Activated T-helper 9 cell treated with anti-CD3 and anti-CD28 coated beads, Interleukin-2, amount 50 U/mL, for 16 hours (primary cell): ENCODE measurements around the gene FCHSD1.

Experiments used
- DNase-seq: peaks from one replicate; pipeline ENCODE4 v3.0.0-alpha.2; 2020; ENCODE audit warnings: low read depth

Gene FCHSD1

GRCh38 chr5:141672841-141673813 lies 21.9 kb upstream of the FCHSD1 start:
- DNase-seq = no peak

- no peak for DNase-seq
Observed at GRCh38 chr5:141672071-141672840, 21.0 kb upstream of the FCHSD1 start.

GRCh38 chr5:141669520-141669919 lies 18.3 kb upstream of the FCHSD1 start:
- no peak for DNase-seq

- no peak for DNase-seq
Observed at GRCh38 chr5:141668601-141669265, 17.5 kb upstream of the FCHSD1 start.

GRCh38 chr5:141665995-141666940 lies 15.1 kb upstream of the FCHSD1 start:
- no peak for DNase-seq

GRCh38 chr5:141664733-141665461 lies 13.7 kb upstream of the FCHSD1 start:
- peak; percentile 56 for DNase-seq

- DNase-seq = no peak
Observed at GRCh38 chr5:141663506-141663905, 12.3 kb upstream of the FCHSD1 start.

GRCh38 chr5:141662028-141662427 lies 10.8 kb upstream of the FCHSD1 start:
- no peak for DNase-seq

GRCh38 chr5:141657937-141658545 lies 6.8 kb upstream of the FCHSD1 start:
- no peak for DNase-seq

- no peak for DNase-seq
Observed at GRCh38 chr5:141657404-141657803, 6.2 kb upstream of the FCHSD1 start.

- no peak for DNase-seq
Observed at GRCh38 chr5:141656396-141656795, 5.2 kb upstream of the FCHSD1 start.

- DNase-seq = no peak
Observed at GRCh38 chr5:141655020-141655419, 3.8 kb upstream of the FCHSD1 start.

- DNase-seq = no peak
Observed at GRCh38 chr5:141654298-141654697, 3.1 kb upstream of the FCHSD1 start.

GRCh38 chr5:141651728-141652105 lies 499 bp upstream of the FCHSD1 start:
- no peak for DNase-seq

- DNase-seq = no peak
Observed at GRCh38 chr5:141649972-141650371, 1.2 kb downstream of the FCHSD1 start.

GRCh38 chr5:141649056-141649688 lies 2.0 kb downstream of the FCHSD1 start:
- no peak for DNase-seq

- no peak for DNase-seq
Observed at GRCh38 chr5:141647851-141648250, 3.4 kb downstream of the FCHSD1 start.

GRCh38 chr5:141647242-141647641 lies 4.0 kb downstream of the FCHSD1 start:
- no peak for DNase-seq

- no peak for DNase-seq
Observed at GRCh38 chr5:141646026-141646425, 5.2 kb downstream of the FCHSD1 start.
